Measurements from ENCODE around the gene GALNT9.

The GALNT9 gene

DNA sequence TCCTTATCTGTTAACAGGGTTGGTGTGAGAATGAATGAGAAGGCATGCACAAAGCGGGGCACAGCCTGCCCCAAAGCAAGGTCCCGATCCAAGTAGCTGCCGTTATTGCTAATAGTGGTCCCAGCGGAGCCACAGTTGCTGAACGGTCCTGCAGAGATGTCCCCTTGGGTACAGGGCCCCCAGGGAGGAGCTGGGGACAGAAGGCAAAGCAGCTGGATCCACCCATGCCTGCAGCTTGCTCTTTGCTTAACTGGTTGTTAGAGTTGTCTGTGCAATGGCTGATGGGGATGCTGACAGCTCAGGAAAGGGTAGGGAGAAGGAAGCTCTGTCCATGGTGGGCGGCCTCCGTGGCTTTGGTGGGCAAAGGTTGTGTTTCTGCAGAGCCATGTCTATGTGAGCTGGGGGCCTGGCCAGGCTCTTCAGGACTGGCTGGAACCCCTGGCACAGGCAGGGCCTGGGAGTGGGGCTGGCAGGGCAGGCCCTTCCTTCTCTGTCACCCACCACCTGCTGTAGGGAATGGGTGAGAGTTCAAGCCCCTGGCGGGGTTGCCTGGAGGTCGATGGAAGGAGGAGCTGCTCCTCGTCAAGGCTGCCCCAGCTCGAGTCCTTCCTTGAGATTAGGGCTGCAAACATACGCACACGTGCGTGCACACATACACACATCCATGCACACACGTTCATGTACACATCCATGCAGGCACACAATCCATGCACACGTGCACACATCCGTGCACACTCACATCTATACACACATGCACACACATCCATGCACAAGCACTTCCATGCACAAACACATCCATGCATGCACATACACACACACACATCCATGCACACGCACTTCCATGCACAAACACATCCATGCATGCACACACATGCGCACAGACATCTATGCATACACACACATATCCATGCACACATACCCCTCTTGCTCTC lies 149.7 kb downstream of the GALNT9 start:
- no peak for DNase-seq (ENCODE audit: low spot score)

DNA sequence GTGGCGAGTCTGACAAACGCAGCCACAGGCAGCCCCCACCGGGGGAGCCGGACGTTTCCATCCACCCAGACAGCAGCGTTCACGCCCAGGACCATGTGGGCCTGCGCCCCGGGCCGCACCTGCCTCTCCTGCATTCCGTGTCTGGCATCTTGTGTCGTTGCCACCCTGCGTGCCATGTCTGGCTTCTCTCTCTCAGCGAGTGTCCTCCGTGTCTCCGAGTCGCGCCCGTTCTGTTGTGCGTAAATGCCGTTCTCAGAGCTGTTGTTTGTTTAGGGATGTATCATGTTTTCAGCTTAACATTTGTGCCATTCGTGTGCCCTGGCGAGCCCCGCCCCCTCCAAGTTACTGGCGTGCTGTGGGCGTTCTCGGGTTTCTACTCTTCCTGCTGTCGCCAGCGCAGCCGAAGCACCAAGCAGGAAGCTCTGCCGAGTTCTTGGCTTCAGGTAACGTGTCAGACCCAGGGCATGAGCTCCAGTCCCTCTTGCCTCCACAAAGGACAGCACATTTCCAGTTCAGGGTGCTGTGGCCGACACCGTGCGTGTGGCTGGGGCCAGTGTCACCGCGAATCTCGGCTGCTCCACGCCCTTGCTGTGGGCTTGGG lies 150.5 kb downstream of the GALNT9 start:
- DNase-seq (ENCODE audit: low spot score), result no peak

DNA sequence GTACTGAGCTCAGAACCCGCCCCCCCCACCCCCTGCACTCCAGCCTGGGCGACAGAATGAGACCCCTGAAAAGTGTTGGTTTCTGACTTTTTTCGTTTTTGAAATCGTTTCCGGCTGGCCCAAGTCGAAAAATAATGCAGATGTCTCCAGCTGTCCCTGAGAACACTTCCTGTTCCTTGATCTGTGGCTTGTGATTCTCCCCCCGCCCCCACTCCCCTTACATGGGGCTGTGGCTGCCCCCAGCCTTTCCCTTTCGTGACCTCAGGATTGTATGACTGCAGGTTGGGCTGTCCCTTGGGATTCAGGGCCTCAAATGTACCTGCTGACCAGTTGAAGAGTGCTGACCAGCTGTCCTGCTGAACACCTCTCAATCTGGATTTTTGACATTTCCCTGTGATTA lies 151.1 kb downstream of the GALNT9 start:
- DNase-seq (ENCODE audit: low spot score), result no peak

DNA sequence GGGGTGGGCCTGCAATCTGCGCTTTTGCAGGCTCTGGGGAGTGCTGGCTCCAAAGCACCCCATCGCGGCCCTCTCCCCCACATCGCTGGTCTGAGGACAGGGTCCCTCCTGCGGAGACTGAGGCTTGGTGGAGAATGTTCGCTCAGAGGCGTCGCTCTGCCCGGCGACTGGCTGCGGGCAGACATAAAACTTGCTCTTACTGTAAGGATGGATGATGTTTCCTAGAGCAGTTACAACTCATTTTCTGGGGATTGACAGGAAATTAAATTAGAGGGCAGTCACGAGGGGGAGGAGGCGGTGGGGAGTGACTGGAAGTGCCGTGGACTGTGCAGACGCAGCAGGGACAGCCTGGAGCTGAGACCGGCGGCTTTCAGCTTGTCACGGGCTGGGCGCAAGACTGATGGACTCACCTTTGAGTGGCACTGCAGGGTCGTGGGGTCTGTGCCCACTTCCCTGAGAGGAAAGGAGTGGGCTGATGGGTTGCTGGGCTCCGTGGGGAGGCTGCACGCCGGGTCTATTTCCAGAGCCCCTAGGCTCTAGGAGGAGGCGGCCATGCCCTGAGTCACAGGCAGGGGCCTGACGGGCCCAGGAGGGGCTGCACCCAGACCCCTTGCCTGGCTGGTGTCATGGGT lies 152.4 kb downstream of the GALNT9 start:
- DNase-seq (ENCODE audit: low spot score), result no peak

DNA sequence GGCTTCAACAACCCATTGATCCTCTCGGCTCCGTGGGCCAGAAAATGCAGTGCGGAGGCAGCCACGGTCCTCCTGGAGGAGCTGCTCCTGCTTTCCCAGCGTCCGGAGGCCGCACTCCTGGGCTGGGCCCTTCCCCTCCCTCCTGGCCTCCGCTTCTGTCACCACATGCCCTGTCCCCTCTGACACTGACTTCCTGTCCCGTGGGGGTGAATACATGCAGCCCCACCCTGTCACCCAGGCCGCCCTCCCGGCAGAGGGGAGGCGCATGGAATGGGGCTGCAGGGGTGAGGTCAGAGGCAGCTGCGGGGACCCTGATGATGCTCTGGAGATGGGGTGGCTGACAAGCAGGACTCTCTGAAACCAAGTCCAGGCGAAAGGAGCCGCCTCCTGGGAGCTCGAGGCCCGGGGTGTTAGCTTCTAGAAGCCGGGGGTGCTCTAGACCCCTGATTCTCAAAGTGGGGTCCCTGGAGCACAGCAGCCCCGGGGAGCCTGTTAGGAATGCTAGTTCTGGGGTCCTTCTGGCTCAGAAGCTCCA lies 152.9 kb downstream of the GALNT9 start:
- DNase-seq (ENCODE audit: low spot score), result no peak

DNA sequence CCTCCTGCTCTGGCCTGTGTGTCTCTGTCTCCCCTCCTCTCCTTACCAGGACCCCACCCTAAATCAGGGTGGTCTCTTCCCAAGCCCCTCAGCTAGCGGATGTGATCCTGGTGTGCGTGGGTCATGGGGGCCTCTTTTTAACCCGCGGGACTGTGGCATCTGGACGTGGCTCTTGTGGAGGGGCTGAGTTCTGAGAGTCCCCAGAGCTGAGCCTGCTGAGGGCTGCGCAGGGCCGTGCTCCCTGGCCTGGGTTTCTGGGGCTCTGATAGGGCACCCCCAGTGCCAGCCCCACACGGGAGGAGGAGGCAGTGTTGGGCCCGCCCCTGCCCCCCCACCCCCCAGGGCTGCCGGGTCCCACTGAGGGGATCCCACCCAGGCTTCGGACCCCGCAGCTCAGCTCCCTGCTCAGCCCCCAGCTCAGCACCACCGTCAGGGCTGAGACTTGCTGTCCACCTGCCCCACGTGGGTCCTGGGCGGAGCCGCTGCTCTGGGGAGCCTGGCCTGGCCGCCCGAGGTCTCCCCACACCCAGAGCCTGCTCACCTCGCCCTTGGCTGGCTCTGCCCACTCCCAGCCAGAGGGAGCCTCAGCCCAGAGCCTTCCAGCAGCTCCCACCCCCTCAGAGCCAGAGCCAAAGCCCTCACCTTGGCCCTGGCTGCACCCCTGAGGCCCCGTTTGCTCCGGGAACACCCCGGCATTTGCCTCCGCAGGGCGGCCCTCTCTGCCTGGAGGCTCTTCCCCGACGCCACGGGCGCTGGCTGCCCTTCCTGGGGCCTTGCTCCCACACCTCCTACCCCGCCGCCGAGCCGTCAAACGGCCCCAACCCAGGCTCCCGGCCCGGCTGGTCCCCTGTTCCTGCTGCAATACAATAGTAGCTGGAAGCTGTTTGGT lies 153.6 kb downstream of the GALNT9 start:
- DNase-seq (ENCODE audit: low spot score), result no peak

DNA sequence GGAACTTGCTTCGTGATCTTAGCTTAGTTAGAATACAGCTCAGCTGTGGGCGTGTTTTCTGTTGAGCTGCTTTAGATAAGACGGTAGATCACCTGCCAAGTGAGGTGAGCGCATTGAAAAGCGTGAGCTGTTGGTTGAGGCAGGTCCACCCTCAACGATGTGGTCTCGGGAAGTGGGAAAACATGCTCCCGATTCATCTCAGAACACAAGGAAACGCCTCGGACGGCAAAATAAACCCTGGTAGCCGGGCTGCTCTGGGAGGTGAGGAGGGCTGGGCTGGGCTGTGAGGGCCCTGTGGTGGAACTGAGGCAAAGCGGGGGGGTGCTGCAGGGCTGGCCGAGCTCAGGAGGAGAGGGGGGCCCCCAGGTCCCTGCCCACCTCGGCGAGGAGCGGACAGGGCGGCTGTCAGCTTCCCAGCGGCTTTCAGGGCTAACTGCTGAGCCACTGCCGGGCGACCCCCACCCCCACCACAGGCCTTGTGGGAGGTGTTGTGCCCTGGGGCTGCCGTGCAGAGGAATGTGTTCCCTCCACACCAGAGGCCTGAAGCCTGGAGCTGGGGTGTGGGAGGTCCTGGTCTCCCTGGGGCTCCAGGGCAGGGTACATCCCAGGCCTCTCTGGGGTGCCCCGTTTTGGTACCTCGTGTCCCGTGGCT lies 154.4 kb downstream of the GALNT9 start:
- no peak for DNase-seq (ENCODE audit: low spot score)

DNA sequence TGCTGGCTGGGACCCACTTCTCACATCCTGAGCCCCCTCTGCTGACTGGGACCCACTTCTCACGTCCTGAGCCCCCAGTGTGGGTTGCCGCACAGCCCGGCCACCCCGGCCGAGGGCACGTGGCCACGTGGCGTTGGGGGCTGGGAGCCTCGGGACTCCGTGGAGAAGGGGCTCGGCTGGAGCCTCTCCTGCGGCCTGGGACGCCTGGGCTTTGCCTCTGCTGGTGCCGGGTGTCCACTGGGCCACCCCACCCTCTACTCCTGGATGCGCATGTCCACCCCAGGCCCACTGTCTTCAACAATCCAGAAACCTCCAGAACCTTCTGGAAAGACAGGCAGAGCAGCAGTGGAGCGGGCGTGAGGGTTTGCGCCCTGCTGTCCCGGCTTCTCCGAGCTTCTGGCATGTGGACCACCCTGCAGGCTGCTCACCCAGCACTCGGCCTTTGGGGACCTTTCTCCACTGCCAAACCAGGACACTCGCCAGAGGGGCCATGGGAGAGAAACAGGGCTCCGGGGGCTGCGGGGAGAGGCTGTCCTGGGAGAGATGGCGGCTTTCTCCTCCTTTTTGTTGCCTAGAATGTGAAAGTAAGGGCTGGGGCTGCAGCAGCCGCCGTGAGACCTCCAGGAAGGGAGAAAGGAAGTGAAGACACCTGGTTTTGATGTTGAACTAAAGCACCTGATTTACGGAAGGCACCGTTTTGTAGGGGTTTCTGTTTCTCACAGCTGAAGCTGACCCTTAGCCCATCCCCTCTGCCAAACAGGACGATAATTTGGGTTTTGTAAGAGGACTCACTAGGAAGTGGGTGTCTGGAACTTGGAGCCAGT lies 155.2 kb downstream of the GALNT9 start:
- DNase-seq (ENCODE audit: low spot score), result no peak

DNA sequence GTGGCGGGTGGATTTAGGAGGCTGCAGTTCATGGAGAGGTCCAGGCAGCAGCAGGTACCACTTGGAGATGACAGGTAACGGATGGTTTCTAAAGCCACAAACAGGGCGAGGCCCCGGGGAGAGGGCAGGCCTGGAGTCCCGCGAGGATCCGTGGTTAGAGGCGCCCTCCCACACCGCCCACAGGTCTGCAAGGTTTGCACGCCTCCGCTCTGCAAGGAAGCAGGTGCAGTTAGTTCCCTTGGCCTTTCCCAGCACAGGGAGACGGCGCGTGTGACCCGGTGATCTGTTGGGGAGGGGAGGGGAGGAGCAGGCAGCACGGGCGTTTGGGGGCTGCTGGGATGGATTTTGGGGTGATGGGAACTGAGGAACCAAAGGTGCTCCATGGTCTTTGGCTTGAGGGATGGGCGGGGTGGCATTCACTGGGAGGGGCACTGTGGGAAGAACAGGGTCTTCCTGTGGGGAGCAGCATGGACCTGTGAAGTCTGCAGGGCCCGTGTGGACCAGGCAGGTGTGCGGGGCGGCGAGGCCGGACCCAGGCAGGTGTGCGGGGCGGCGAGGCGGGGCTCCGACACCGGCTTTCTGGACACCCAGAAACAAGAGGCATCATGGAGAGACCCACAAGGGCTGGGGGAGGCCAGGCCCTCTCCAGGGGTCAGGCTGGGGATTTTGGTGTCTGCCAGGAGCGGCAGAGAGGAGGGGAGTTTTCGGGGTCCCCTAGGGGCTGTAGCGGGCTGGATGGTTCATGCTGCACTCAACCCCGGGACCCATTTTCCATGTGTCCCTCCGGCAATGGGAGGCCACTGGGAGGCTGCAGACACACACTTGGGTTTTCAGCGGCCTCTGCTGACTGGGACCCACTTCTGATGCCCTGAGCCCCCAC lies 156.0 kb downstream of the GALNT9 start:
- DNase-seq (ENCODE audit: low spot score), result no peak

DNA sequence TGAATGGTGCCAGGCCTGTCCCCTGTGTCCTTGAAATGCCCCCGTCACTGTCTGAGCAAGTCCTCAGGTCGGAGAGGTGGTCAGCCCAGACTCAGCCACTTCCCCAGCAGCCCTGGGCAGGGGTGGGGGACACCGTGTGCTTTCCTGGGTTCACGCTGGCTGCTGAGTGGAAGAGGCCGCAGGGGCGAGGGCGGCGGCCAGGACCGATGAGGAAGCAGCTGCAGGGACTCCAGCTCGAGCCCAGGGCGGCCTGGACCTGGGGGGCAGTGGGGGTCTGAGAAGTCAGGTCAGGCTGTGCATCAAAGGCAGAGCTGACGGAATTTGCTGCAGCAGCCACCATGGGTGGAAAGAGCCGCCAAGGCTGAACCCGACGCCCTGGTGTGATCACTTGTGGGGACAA lies 156.8 kb downstream of the GALNT9 start:
- DNase-seq (ENCODE audit: low spot score), result no peak

DNA sequence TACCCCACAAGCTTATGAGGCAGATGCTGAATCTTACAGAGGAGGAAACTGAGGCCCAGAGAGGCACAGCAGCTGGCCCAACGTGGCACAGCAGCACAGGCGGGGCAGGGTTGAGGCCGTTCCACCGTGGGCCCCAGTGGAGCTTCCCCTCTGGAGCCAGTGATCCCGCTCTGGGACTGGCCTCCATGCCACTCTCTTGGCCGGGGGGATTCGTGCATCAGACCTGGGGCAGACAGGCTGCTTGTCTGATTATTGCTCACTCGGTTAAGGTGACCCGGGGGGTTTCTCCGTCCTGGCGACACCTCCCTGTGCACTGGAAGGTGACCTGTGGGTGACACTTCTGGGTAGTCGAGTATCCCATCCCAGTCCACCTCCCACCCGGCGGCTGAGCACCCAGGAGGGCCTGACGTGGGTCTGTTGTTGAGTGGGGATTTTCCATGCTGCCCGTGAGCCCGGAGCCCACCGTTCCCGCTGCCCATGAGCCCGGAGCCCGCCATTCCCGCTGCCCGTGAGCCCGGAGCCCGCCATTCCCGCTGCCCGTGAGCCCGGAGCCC lies 157.3 kb downstream of the GALNT9 start:
- DNase-seq (ENCODE audit: low spot score), result no peak

DNA sequence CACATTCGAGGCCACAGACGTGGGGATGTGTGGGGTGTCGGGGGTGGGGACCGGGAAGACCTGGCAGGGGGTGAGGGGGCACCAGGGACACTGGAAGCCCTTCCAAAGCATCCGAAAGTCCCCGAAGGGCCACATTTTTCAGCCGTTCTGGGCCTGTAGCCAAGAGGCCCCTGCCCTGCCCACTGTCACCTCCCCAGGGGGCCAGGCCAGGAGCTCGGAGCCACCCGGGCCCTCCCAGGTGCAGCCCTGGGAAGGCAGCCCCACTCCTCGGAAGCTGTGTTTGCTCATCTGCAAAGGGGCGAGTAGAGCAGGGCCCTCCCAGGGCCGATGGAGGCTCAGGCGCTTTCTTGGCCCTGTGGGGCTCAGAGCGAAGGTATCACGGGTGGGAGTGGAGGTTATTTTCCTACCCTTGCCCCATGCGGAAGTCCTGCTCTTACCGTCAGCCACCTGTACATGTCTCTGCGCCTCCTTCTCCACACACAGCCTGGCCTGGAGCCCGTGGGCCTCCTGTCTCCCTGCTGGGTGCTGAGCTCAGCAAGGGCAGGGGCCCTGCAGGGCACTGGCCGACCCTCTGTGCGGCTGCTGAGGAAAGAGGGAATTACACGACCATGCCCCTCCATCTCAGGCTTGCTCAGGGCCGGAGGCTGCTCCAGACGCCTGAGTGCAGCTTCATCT lies 158.0 kb downstream of the GALNT9 start:
- DNase-seq (ENCODE audit: low spot score), result no peak

DNA sequence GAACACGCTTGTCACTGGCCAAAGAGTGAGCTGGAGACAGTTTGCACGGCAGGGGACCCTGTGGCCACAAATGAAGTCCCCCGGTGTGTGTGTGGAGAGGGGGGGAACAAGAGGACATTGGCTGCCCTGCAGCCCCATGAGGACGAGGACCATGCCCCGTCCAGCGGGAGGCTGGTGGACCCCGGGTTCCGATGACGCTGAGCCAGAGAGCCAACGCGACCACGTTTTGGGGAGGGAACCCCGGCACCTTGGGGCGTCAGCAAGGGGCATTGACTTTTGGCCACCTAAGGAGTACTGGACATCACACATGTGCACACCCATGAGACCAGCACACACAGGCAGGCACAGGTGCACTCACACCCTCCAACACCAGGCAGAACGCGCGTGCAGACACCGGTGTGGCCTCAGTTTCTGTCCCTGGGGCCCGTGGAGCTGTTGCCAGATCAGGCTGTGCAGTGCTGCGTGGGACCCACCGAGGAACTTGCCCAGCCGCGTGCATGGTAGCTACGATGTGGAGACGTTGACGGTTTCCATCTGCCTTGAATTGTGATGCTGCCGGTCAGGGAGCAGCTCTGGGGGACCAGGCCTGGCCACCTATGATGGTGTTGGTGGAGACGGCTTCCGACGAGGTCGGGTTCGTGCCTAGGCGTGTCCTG lies 158.6 kb downstream of the GALNT9 start:
- no peak for DNase-seq (ENCODE audit: low spot score)

DNA sequence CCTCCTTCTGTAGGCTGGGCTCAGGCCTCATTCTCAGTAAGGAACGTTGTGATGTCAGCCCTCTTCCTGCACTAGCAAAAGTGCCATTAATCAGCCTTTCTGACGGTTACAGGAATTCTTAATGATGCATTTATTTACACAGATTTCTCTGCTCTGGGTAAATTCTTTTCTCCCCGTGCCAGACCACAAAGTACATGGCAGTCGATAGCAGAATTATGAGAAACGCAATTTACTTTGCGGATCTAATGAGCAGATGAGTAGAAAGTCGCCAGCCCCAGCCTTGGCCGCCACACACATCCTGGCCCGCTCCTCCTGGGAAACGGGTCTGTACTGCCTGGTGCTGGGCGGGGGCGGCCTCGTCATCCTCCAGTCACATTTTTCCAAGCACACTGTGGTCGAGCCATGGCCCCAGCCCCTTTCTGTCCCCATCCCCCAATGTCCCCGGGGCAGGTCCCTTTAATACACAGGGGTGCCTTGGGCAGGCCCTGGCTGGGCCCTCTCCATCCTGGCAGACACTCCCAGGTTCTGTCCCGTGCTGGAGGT lies 159.2 kb downstream of the GALNT9 start:
- DNase-seq (ENCODE audit: low spot score), result no peak

DNA sequence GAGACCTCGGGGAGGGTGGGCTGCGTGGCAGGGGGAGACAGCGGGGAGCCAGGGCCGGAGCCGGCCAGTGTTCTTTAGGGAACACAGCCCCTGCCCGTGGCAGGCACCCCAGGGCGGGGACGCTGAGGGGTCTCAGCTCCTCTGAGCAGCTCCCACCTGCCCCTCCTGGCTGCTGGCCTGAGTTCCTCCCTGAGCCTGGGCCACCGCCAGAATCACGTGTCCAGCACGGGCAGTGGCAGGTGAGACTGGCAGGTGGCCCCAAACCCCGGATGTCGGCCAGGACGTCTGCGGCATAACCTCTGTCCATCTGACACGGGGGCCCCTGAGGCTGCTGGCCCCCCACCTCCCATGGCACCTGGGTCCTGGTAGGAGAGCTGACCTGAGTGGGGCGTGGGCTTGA lies 160.0 kb downstream of the GALNT9 start:
- no peak for DNase-seq (ENCODE audit: low spot score)

DNA sequence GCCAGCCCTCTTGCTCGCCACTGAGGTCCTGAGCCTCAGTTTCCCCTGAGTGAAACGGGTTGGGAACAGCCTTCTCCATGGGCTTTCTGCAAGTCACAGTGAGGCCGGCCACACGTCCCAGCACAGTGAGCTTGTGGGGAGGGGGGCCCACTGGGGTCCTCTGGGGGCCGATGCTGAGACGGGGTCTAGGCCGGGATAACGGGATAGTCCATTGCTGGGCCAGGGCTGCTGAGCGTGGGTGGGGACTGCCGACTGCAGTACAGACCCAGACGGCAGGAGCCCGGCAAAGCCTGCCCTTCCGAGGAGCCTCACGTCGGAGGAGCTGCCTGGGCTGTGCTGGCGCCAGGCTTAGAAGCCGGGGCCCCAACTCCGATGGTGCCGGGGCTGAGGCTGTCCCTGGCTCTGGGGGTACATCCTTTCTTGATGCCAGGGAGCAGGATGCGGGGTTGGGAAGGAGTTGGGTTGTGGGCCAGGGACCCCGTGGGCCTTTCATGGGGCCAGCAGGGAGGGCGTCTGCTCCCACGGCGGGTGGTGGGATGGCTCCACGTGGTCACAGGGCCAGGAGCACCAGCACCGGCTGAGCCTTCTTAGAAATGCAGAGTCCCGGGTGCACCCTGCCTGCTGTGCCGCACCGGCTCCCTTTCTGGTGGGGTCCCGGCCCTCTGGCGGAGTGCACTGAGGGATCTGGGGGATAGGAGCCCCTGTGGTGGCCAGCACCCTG lies 160.9 kb downstream of the GALNT9 start:
- DNase-seq (ENCODE audit: low spot score), result no peak

Measured in HuH-7 (cell line).